ENCODE data around the gene PBXIP1. TPM values are rescaled to one million over a fixed set of nuclear protein-coding genes. Genes with fewer than 3 reads are reported as not detected.
"Not testable (repeated sequence)": the region's sequence is repeated elsewhere in the genome, so short reads cannot be mapped to it uniquely, and the experiment has no call there.

The PBXIP1 gene
- total RNA-seq, 2 experiments from 2014 or later, result 55.3 to 55.5 TPM

- CTCF ChIA-PET, result interaction anchor here (1.0 to 1.1 kb wide), 2 partner anchors 9 to 31 kb away, joined by 4 read pairs; no protein-coding TSS in a partner anchor
Observed at GRCh38 chr1:154913273-154913672, 42.6 kb downstream of the PBXIP1 start.

GRCh38 chr1:154912755-154913154, 43.1 kb downstream of the PBXIP1 start:
- CTCF ChIA-PET, result interaction anchor here (1.0 to 1.1 kb wide), 3 partner anchors 10 to 86 kb away, joined by 3 to 4 read pairs (median 4); no protein-coding TSS in a partner anchor
- Mint-ChIP-seq H3K27me3 (ENCODE audit: low read depth) (no peaks in the 10 kb centered on the region), H3K4me1 (ENCODE audit: low read depth) (no peaks in the 10 kb centered on the region), H3K27ac (no peak overlapping the region), H3K36me3 (ENCODE audit: low read depth) (peaks cover 6% of the 10 kb centered on the region), H3K4me3 (no peak overlapping the region), H3K9me3 (peaks cover 2% of the 10 kb centered on the region)
- no peak for DNase-seq
- intact Hi-C loops (cut with micrococcal nuclease), result no loop called here

More at GRCh38 chr1:154913273-154913672, 42.6 kb downstream of the PBXIP1 start:
- H3K4me3 Mint-ChIP-seq, result no peak overlapping the region
- H3K27ac Mint-ChIP-seq, result no peak overlapping the region
- no peaks in the 10 kb centered on the region for H3K4me1 Mint-ChIP-seq (ENCODE audit: low read depth)
- intact Hi-C loops (cut with micrococcal nuclease), result no loop called here
- no peaks in the 10 kb centered on the region for H3K27me3 Mint-ChIP-seq (ENCODE audit: low read depth)
- peaks cover 2% of the 10 kb centered on the region for H3K9me3 Mint-ChIP-seq
- DNase-seq, result no peak
- peaks cover 6% of the 10 kb centered on the region for H3K36me3 Mint-ChIP-seq (ENCODE audit: low read depth)

- Mint-ChIP-seq H3K9me3 (peaks cover 2% of the 10 kb centered on the region), H3K36me3 (ENCODE audit: low read depth) (peaks cover 5% of the 10 kb centered on the region), H3K27ac (no peak overlapping the region), H3K4me1 (ENCODE audit: low read depth) (no peaks in the 10 kb centered on the region), H3K4me3 (no peak overlapping the region), H3K27me3 (ENCODE audit: low read depth) (no peaks in the 10 kb centered on the region)
- intact Hi-C loops (cut with micrococcal nuclease), result no loop called here
- CTCF ChIA-PET, result interaction anchor here (1.0 kb wide), 1 partner anchor 87 kb away, joined by 3 read pairs; no protein-coding TSS in a partner anchor
- DNase-seq, result no peak
Observed at GRCh38 chr1:154911691-154912550, 44.0 kb downstream of the PBXIP1 start.

GRCh38 chr1:154910851-154911250, 45.0 kb downstream of the PBXIP1 start:
- no peaks in the 10 kb centered on the region for H3K9me3 Mint-ChIP-seq
- CTCF ChIA-PET, result no interaction called here
- H3K4me3 Mint-ChIP-seq, result no peak overlapping the region
- no peaks in the 10 kb centered on the region for H3K4me1 Mint-ChIP-seq (ENCODE audit: low read depth)
- DNase-seq, result no peak
- no peaks in the 10 kb centered on the region for H3K36me3 Mint-ChIP-seq (ENCODE audit: low read depth)
- H3K27me3 Mint-ChIP-seq (ENCODE audit: low read depth), result no peaks in the 10 kb centered on the region
- no peak overlapping the region for H3K27ac Mint-ChIP-seq
- intact Hi-C loops (cut with micrococcal nuclease), result no loop called here

- no peak for DNase-seq
- H3K9me3 Mint-ChIP-seq, result no peaks in the 10 kb centered on the region
- CTCF ChIA-PET, result no interaction called here
- no peaks in the 10 kb centered on the region for H3K27me3 Mint-ChIP-seq (ENCODE audit: low read depth)
- H3K36me3 Mint-ChIP-seq (ENCODE audit: low read depth), result no peaks in the 10 kb centered on the region
- H3K27ac Mint-ChIP-seq, result no peak overlapping the region
- intact Hi-C loops (cut with micrococcal nuclease), result no loop called here
- H3K4me3 Mint-ChIP-seq, result no peak overlapping the region
- H3K4me1 Mint-ChIP-seq (ENCODE audit: low read depth), result no peaks in the 10 kb centered on the region
Observed at GRCh38 chr1:154908937-154909336, 47.0 kb downstream of the PBXIP1 start.

- CTCF ChIA-PET; H3K4me3 Mint-ChIP-seq; DNase-seq; H3K9me3 Mint-ChIP-seq; H3K27ac Mint-ChIP-seq; H3K27me3 Mint-ChIP-seq (ENCODE audit: low read depth); intact Hi-C loops (cut with micrococcal nuclease); H3K36me3 Mint-ChIP-seq (ENCODE audit: low read depth); H3K4me1 Mint-ChIP-seq (ENCODE audit: low read depth): not testable (repeated sequence)
Observed at GRCh38 chr1:154908129-154908528, 47.8 kb downstream of the PBXIP1 start.

GRCh38 chr1:154906621-154907081, 49.2 kb downstream of the PBXIP1 start:
- no peak overlapping the region for H3K4me3 Mint-ChIP-seq
- no peaks in the 10 kb centered on the region for H3K27me3 Mint-ChIP-seq (ENCODE audit: low read depth)
- H3K36me3 Mint-ChIP-seq (ENCODE audit: low read depth), result no peaks in the 10 kb centered on the region
- intact Hi-C loops (cut with micrococcal nuclease), result loop anchor here (2.0 kb wide), 1 partner anchor 156 kb away; the partner anchor contains the start of gene EFNA4
- no peaks in the 10 kb centered on the region for H3K4me1 Mint-ChIP-seq (ENCODE audit: low read depth)
- H3K9me3 Mint-ChIP-seq, result no peaks in the 10 kb centered on the region
- no peak overlapping the region for H3K27ac Mint-ChIP-seq
- CTCF ChIA-PET, result interaction anchor here (0.8 to 1.3 kb wide), 4 partner anchors 30 to 179 kb away, joined by 3 to 5 read pairs (median 4); partner anchors contain the start of gene PMVK
- peak; percentile 8 for DNase-seq

GRCh38 chr1:154902938-154903566, 52.8 kb downstream of the PBXIP1 start:
- DNase-seq, result no peak
- Mint-ChIP-seq H3K27ac (no peak overlapping the region), H3K4me1 (ENCODE audit: low read depth) (no peaks in the 10 kb centered on the region), H3K27me3 (ENCODE audit: low read depth) (no peaks in the 10 kb centered on the region), H3K4me3 (no peak overlapping the region), H3K36me3 (ENCODE audit: low read depth) (no peaks in the 10 kb centered on the region), H3K9me3 (no peaks in the 10 kb centered on the region)
- CTCF ChIA-PET, result no interaction called here
- intact Hi-C loops (cut with micrococcal nuclease), result no loop called here

GRCh38 chr1:154901591-154901990, 54.3 kb downstream of the PBXIP1 start:
- intact Hi-C loops (cut with micrococcal nuclease), result no loop called here
- Mint-ChIP-seq H3K27me3 (ENCODE audit: low read depth) (no peaks in the 10 kb centered on the region), H3K4me3 (no peak overlapping the region), H3K36me3 (ENCODE audit: low read depth) (no peaks in the 10 kb centered on the region), H3K9me3 (no peaks in the 10 kb centered on the region), H3K4me1 (ENCODE audit: low read depth) (no peaks in the 10 kb centered on the region), H3K27ac (no peak overlapping the region)
- no peak for DNase-seq
- CTCF ChIA-PET, result no interaction called here

GRCh38 chr1:154899041-154899440, 56.9 kb downstream of the PBXIP1 start:
- Mint-ChIP-seq H3K9me3 (no peaks in the 10 kb centered on the region), H3K4me1 (ENCODE audit: low read depth) (no peaks in the 10 kb centered on the region), H3K27ac (no peak overlapping the region), H3K4me3 (no peak overlapping the region), H3K27me3 (ENCODE audit: low read depth) (no peaks in the 10 kb centered on the region), H3K36me3 (ENCODE audit: low read depth) (no peaks in the 10 kb centered on the region)
- intact Hi-C loops (cut with micrococcal nuclease), result no loop called here
- DNase-seq, result no peak
- CTCF ChIA-PET, result no interaction called here

- DNase-seq, result no peak
- Mint-ChIP-seq H3K27me3 (ENCODE audit: low read depth) (no peaks in the 10 kb centered on the region), H3K4me1 (ENCODE audit: low read depth) (no peaks in the 10 kb centered on the region), H3K27ac (no peak overlapping the region), H3K36me3 (ENCODE audit: low read depth) (no peaks in the 10 kb centered on the region), H3K4me3 (no peak overlapping the region), H3K9me3 (no peaks in the 10 kb centered on the region)
- CTCF ChIA-PET, result interaction anchor here (1.6 kb wide), 1 partner anchor 18 kb away, joined by 5 read pairs; no protein-coding TSS in a partner anchor
- intact Hi-C loops (cut with micrococcal nuclease), result no loop called here
Observed at GRCh38 chr1:154896771-154897286, 59.1 kb downstream of the PBXIP1 start.

GRCh38 chr1:154895798-154896197, 60.1 kb downstream of the PBXIP1 start:
- CTCF ChIA-PET, result interaction anchor here (1.2 kb wide), 1 partner anchor 18 kb away, joined by 5 read pairs; no protein-coding TSS in a partner anchor
- intact Hi-C loops (cut with micrococcal nuclease), result no loop called here
- Mint-ChIP-seq H3K36me3 (ENCODE audit: low read depth) (no peaks in the 10 kb centered on the region), H3K9me3 (no peaks in the 10 kb centered on the region), H3K27me3 (ENCODE audit: low read depth) (no peaks in the 10 kb centered on the region), H3K4me3 (no peak overlapping the region), H3K27ac (no peak overlapping the region), H3K4me1 (ENCODE audit: low read depth) (no peaks in the 10 kb centered on the region)
- no peak for DNase-seq
